OCI-LY3 (cell line): ENCODE measurements around the gene MLXIP.

Source experiments
- CTCF ChIP-seq: fragments of 200-600, 300-600 bp; sonication (generic); IDR thresholded peaks from 2 replicates; pipeline ENCODE4 v1.5.1; 2014; ENCODE audit warnings: antibody characterized with exemption, low read length, low read depth
- EZH2phosphoT487 ChIP-seq: fragments of 200-600 bp; shearing (Covaris generic); IDR thresholded peaks from 2 replicates; pipeline ENCODE4 v1.6.1; 2018; ENCODE audit warnings: antibody characterized with exemption, mixed run types, low read depth

GRCh38 chr12:122106843-122107242 is 28.3 kb downstream of the MLXIP start:
- TF ChIP-seq CTCF (no peak), EZH2phosphoT487 (no peak)
